ENCODE results near the gene SLC25A22. TPM values are rescaled to one million over a fixed set of nuclear protein-coding genes. Genes with fewer than 3 reads are reported as not detected.

The SLC25A22 gene
- total RNA-seq, 1 experiment from 2014 or later = 9.5 TPM

DNA sequence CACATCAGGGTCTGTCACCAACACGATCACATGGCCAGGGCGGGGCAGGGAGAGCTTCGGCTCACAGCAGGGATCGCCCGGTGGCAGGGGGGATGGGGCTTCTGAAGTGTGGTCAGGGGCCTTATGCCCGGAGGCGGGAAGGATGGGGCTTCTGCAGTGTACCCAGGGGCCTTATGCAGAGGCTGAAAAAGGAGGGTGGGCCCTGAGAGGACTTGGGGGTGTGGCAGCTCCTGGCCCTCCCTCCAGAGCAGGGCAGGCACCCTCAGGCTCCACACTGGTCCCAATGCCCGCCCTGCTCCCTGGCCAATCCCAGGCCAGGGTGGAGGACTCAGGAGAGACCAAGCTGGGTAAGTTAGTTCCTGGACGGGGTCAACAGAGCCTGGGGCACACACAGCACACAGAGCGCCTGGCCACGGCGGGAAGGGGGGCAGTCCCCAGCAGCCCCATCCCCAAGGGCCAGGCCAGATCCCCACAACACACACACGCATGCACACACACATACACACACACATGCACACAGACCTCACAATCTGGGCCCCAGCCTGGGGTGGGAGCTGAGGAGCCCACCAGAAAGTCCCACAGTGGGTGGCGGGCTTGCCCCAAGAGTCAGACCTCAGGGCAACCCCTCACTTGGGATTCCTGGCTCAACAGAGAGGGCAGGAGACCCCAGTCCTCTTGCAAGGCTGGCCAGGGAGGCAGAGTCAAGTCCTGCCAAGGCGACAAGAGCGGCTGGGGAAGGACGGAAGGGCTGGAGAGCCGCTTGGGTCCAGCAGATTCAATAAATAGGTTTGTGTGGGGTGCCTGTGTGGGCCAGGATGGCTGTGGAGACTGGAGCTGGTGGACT lies 7.1 kb downstream of the SLC25A22 start:
- DNase-seq (ENCODE audit: low read depth) = no peak

DNA sequence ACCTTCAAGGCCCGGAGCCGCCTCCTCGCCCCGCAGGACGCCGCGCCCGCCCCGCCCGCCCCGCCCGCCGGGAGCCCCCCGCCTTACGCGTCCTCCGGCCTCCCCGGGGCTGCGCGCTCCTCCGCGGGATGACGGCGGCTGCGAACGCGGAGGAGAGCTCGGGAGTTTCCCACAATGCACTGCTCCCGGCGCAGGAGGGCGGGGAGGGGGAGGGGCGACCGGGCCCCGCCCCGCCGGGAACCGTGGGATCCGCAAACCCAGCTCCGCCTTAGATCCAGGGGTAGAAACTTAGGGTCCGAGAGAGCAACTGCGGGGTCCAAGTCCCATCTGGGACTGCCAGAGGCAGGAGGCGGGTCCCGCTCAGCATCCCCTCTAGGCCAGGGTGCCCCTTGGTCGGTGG lies 8.1 kb downstream of the SLC25A22 start, which contains the start of gene CEND1:
Gene CEND1, minus strand, starts transcription at position 148 of the 400 bp plus-strand sequence. CDS start 1,514 bp downstream, outside the sequence.
- DNase-seq (ENCODE audit: low read depth) = no peak

GRCh38 chr11:788953-789940 lies 8.8 kb downstream of the SLC25A22 start:
- DNase-seq (ENCODE audit: low read depth) = no peak

DNA sequence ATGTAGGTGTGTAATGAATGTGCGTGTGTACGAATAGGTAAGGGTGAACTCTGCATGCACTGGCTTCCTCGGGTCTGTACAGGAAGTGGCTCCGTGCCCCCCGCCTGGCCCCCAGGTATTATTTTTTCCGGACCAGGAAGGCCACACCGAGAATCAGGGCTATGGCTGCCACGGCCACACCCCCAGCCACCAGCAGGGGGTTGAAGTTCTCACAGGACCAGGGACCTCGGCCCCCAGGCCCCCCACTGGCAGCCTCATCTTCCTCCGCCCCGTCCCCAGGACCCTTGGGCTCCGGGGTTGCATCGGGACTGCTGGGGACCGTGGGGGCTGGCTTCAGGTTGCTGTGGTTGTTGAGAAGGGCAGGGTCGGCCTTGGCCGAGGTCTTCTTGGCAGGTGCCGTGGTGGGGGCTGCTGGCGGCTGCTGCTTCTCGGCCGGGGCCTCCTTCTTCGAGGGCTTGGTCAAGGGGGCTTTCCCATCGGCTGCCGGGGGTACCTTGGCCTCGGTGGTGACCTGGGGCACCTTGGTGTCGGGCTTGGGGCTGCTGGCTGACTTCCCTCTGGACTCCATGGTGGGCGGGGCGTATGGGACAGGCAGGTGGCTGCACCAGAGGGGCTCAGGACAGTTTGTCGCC lies 10.0 kb downstream of the SLC25A22 start:
- DNase-seq (ENCODE audit: low read depth) = no peak

GRCh38 chr11:787084-787675 lies 10.9 kb downstream of the SLC25A22 start:
- no peak for DNase-seq (ENCODE audit: low read depth)

- DNase-seq (ENCODE audit: low read depth) = no peak
Measured at GRCh38 chr11:786235-787083, 11.6 kb downstream of the SLC25A22 start.

- DNase-seq (ENCODE audit: low read depth) = no peak
Measured at GRCh38 chr11:783581-784015, 14.5 kb downstream of the SLC25A22 start.

DNA sequence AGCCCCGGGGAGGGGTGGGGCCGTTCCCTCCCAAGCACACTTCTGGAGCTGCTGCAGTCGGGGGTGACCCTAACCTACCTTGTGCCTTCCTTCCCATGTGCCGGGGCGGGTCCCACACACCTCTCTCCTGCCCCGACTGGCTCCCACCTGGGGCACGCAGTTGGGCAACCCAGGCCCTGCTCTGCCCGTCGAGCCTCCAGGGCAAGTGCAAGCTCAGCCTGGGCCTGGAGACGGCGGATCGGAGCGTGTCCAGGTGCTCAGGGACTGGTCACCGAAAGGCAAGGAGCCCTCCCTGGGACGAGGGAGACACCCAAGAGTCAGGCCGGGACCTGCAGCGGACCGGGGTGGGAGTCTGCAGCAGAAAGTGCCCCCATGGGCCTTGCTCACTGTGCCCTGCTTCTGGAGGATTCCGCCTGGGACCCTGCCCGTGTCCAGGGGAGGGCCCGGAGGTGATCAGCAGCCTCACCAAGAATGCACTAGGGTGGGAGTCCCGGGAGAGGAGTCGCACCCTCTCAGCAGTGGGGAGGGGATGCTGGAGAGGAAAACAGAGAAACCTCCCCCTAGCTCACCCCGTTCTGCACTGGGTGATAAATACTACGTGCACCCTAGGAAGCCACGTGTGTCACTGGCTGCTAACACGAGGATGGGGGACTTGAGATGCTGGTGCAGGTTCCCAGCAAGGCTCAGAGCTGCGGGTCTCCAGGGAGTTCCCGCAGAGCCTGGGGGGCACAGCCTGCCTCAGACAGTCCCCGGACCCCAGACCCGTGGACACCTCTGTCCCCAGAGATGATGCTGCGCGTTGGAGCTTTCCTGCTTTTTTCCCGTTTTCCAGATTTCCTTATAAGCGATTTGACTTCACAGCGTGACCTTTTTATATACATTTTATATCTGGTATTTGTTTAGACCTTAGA lies 15.6 kb downstream of the SLC25A22 start:
- no peak for DNase-seq (ENCODE audit: low read depth)

GRCh38 chr11:779955-780532 lies 18.0 kb downstream of the SLC25A22 start:
- no peak for DNase-seq (ENCODE audit: low read depth)

DNA sequence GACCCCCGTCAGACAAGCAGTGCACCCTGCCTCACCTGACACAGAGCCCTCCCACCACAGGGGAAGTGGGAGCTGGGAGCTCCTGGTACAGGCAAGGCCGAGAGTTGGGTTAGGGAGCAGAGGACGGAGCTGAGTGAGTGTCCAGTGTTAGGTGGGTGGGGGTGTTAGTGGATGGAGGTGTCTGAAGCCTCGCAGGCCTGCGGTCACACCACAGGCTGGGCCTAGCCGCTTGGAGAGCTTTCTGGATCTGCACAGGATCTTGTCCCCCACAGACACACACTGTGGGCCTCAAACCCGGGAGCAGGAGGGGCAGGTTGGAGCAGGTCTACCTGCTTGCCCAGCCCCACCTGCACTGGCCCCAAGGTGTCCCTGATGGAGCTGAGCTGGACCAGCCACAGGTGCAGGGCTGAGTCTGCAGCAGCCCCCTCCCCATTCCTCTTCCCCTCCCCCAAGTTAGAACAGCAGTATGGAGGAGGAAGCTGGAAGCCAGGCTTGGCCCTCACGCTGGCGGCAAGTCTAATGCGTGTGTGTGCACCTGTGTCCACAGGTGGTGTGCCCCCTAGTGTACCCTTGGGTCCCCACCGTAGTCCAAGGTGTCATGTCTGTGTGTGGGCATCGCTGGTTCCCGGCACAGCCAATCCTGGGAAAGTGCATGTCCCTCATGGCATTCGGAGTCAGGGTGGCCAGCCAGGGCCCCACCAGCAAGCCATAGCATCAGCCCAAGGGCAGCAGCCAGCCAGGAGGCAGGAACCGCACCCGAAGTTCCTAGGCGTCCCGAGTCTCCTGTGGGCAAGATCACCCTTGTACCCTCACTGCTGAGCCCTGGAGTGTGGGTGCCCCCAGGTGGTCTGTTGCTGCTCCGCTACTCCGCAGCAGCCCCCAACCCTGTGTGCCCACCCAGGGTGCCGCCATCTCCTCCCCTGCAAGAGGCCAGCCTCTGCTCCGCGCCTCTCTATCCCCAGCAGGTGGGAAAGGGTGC lies 18.8 kb downstream of the SLC25A22 start:
- no peak for DNase-seq (ENCODE audit: low read depth)

GRCh38 chr11:777288-778255 lies 20.5 kb downstream of the SLC25A22 start, which contains the start of gene GATD1:
GATD1 (minus strand) TSS chr11:777487; CDS start chr11:777462, 25 bp downstream.
- DNase-seq (ENCODE audit: low read depth) = peak; percentile 76

DNA sequence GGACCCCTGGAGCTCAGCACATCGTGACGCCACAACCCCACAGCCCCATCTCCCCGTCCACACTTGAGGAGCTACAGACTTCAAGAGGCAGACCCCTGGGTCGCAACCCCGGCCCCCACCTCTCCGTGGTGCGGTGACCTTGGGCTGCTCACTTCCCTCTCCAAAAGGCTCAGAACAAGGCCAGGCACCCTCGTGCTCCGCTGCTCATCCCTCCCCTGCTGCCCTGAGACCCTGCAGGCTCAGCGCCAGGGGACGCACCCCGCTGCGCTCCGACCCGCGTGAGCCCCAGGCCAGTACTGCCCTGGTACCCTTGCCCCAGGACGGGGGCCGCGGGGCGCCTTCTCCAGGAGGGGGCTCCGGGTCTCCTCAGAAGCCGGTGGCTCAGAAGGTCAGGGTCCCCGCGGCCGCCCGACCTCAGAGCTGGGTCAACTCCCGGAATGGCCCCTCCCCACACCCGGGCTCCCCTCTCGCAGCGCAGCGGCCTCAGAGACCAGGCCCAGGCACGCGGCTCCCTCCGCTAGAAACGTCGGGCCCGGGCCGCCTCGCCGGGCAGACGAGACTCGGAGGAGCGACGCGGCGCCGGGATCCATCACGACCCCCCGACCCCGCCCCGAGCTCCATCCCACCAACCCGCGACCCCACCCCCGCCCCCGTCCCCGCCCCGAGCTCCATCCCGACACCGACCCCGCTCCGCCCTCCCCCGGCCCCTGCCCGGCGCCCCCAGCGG lies 21.4 kb downstream of the SLC25A22 start:
- no peak for DNase-seq (ENCODE audit: low read depth)

DNA sequence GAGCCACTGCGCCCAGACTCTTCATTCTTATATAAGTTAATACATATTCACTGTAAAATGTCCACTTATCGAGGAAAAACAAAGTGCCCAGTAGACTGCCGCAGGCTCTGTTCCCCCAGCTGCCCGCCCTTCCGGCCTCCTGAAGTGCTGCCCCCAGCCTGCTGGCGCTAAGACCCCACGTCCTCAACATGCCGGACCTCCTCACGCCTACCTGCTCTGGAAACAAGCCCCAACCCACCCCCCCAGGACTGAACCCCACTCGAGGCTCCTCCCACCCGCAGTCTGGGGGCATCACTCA lies 21.9 kb downstream of the SLC25A22 start:
- DNase-seq (ENCODE audit: low read depth) = no peak

- DNase-seq (ENCODE audit: low read depth) = peak; percentile 56
Measured at GRCh38 chr11:774873-775592, 23.0 kb downstream of the SLC25A22 start.

DNA sequence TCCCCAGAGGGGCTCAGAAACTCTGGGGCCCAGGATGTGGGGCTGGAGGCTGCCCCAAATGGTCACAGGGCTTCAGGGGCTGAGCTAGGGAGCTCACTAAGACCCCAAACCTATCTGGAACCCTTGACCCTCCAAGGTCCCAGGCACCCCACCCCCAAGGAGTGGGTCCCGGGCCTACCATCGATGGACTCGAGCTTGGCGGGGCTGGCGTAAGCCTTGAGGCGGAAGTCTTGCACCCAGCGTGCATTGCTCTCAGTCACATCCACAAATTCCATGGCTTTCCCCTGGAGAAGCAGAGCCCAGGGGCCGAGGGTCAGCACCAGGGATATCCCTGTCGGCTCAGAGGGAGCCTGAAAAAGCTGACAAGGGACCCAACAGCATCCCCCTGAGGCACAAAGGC lies 24.3 kb downstream of the SLC25A22 start:
- DNase-seq (ENCODE audit: low read depth) = no peak
